ENCODE measurements around the gene RSBN1L. TPM values are rescaled to one million over a fixed set of nuclear protein-coding genes. Genes with fewer than 3 reads are reported as not detected.
"Not testable (repeated sequence)": the region's sequence is repeated elsewhere in the genome, so short reads cannot be mapped to it uniquely, and the experiment has no call there.

The RSBN1L gene
- total RNA-seq, 1 experiment from 2014 or later: 21.4 TPM

- CTCF ChIA-PET: interaction anchor here (1.6 kb wide), 1 partner anchor 16 kb away, joined by 3 read pairs; the partner anchor contains the start of genes PHTF2 and TMEM60
Observed at GRCh38 chr7:77782383-77782782, 86.1 kb downstream of the RSBN1L start.

DNA sequence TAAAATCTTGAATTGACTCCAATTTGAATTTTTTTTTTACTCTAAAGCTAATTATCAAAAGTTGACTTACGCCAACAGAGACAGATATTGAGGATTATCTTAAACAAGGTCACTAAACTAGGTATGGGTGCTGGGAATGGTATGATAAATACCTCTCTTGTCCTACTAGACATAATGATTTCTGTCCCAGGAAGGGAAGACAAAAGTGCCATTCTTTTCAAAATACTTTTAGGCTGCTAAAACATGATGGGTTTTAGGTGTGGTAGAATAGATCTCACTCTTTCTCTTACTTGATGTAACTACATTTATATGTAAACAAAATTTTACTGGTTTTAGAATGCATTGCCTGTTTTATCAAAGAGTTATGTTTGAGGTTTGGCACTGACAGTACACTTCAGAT lies 86.9 kb downstream of the RSBN1L start:
- intact Hi-C loops (cut with micrococcal nuclease; ENCODE audit: unreplicated experiment): no loop called here
- no peak overlapping the region for H3K27ac Mint-ChIP-seq (ENCODE audit: unreplicated experiment)
- Histone ChIP-seq H3K4me1 (peaks cover 18% of the 10 kb centered on the region), H3K36me3 (ENCODE audit: control insufficient read depth, insufficient read depth, low read length) (peaks cover 2% of the 10 kb centered on the region; the same call in 1 of the 2 replicates), H3K27me3 (replicated peaks; ENCODE audit: control insufficient read depth, insufficient read depth, low read length) (no peaks in the 10 kb centered on the region), H3K9me3 (peaks cover 5% of the 10 kb centered on the region), H3K4me3 (ENCODE audit: low read depth, low read length) (no peak overlapping the region)
- H3K9me3 Mint-ChIP-seq (ENCODE audit: unreplicated experiment): no peaks in the 10 kb centered on the region
- CTCF ChIA-PET: interaction anchor here (1.6 kb wide), 1 partner anchor 15 kb away, joined by 3 read pairs; the partner anchor contains the start of genes PHTF2 and TMEM60
- H3K4me3 Mint-ChIP-seq (ENCODE audit: unreplicated experiment): no peak overlapping the region
- H3K27me3 Mint-ChIP-seq (ENCODE audit: insufficient read depth, unreplicated experiment): no peaks in the 10 kb centered on the region
- peaks cover 6% of the 10 kb centered on the region for H3K4me1 Mint-ChIP-seq (ENCODE audit: low read depth, unreplicated experiment)
- no peak for TF ChIP-seq CTCF (IDR thresholded peaks at IDR 0.05; ENCODE audit: insufficient read depth in 1 of 2, low read depth in 1 of 2, low read length in 1 of 2, severe bottlenecking in 1 of 2, unreplicated experiment in 1 of 2)
- POLR2A ChIA-PET: no interaction called here
- BruUV-seq (replicated peaks): no TSS peak
- peaks cover 36% of the 10 kb centered on the region for H3K36me3 Mint-ChIP-seq (ENCODE audit: insufficient read depth, unreplicated experiment)
- no peak for DNase-seq

More at GRCh38 chr7:77782383-77782782, 86.1 kb downstream of the RSBN1L start:
- TF ChIP-seq CTCF (IDR thresholded peaks at IDR 0.05; ENCODE audit: insufficient read depth in 1 of 2, low read depth in 1 of 2, low read length in 1 of 2, severe bottlenecking in 1 of 2, unreplicated experiment in 1 of 2): no peak
- Mint-ChIP-seq H3K9me3 (ENCODE audit: unreplicated experiment) (no peaks in the 10 kb centered on the region), H3K27ac (ENCODE audit: unreplicated experiment) (no peak overlapping the region), H3K36me3 (ENCODE audit: insufficient read depth, unreplicated experiment) (peaks cover 34% of the 10 kb centered on the region), H3K4me3 (ENCODE audit: unreplicated experiment) (no peak overlapping the region), H3K27me3 (ENCODE audit: insufficient read depth, unreplicated experiment) (no peaks in the 10 kb centered on the region), H3K4me1 (ENCODE audit: low read depth, unreplicated experiment) (peaks cover 6% of the 10 kb centered on the region)
- intact Hi-C loops (cut with micrococcal nuclease; ENCODE audit: unreplicated experiment): no loop called here
- Histone ChIP-seq H3K36me3 (ENCODE audit: control insufficient read depth, insufficient read depth, low read length) (peaks cover 2% of the 10 kb centered on the region; the same call in 1 of the 2 replicates), H3K4me1 (peaks cover 18% of the 10 kb centered on the region), H3K4me3 (ENCODE audit: low read depth, low read length) (no peak overlapping the region), H3K27me3 (replicated peaks; ENCODE audit: control insufficient read depth, insufficient read depth, low read length) (no peaks in the 10 kb centered on the region), H3K9me3 (peaks cover 5% of the 10 kb centered on the region)
- BruUV-seq (replicated peaks): no TSS peak
- POLR2A ChIA-PET: no interaction called here
- no peak for DNase-seq

DNA sequence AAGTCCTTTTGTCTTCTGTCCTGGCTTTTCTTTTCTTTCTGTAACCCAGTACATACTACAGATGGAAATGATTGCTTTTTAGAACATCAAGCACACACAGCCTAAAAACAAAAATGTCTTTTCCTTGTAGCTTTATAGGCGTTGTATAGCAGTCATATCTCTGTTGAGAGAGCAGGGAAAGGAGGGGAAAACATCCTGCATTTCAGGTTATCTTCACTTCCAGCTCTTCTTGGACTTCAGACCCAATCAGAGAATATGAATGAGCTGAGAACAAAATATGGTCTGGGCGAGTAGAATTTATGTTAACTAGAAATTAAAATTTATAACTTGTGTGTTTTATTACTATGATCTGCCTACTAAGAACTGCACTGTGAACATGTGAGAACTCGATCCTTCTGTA lies 87.3 kb downstream of the RSBN1L start:
- Mint-ChIP-seq H3K27me3 (ENCODE audit: insufficient read depth, unreplicated experiment) (no peaks in the 10 kb centered on the region), H3K36me3 (ENCODE audit: insufficient read depth, unreplicated experiment) (peaks cover 34% of the 10 kb centered on the region), H3K9me3 (ENCODE audit: unreplicated experiment) (no peaks in the 10 kb centered on the region), H3K4me3 (ENCODE audit: unreplicated experiment) (no peak overlapping the region), H3K27ac (ENCODE audit: unreplicated experiment) (no peak overlapping the region), H3K4me1 (ENCODE audit: low read depth, unreplicated experiment) (peaks cover 6% of the 10 kb centered on the region)
- no TSS peak for BruUV-seq (replicated peaks)
- H3K9me3 ChIP-seq: peaks cover 5% of the 10 kb centered on the region
- H3K4me1 ChIP-seq: peaks cover 18% of the 10 kb centered on the region
- ChIA-PET CTCF (interaction anchor here (1.6 kb wide), 1 partner anchor 15 kb away, joined by 3 read pairs; the partner anchor contains the start of genes PHTF2 and TMEM60), POLR2A (no interaction called here)
- no peak for TF ChIP-seq CTCF (IDR thresholded peaks at IDR 0.05; ENCODE audit: insufficient read depth in 1 of 2, low read depth in 1 of 2, low read length in 1 of 2, severe bottlenecking in 1 of 2, unreplicated experiment in 1 of 2)
- H3K4me3 ChIP-seq (ENCODE audit: low read depth, low read length): no peak overlapping the region
- H3K27me3 ChIP-seq (replicated peaks; ENCODE audit: control insufficient read depth, insufficient read depth, low read length): no peaks in the 10 kb centered on the region
- H3K36me3 ChIP-seq (ENCODE audit: control insufficient read depth, insufficient read depth, low read length): peaks cover 2% of the 10 kb centered on the region; the same call in 1 of the 2 replicates
- no peak for DNase-seq
- intact Hi-C loops (cut with micrococcal nuclease; ENCODE audit: unreplicated experiment): no loop called here

DNA sequence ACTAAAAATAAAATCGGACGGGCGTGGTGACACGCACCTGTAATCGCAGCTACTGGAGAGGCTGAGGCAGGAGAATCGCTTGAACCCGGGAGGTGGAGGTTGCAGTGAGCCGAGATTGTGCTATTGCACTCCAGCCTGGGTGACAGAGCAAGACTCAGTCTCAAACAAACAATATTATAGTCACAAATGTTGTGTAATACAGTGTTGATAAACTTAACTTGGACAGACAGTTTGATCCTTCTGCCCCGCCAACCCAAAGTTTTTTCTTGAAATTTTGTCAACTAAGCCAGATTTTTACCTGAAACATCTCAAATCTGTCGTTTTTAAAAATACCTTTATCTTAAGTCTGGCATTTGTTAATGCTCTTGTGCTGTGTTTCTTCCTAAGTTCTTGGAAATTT lies 88.2 kb downstream of the RSBN1L start:
- H3K4me3 Mint-ChIP-seq (ENCODE audit: unreplicated experiment); intact Hi-C loops (cut with micrococcal nuclease; ENCODE audit: unreplicated experiment); H3K36me3 ChIP-seq (ENCODE audit: control insufficient read depth, insufficient read depth, low read length); H3K4me1 Mint-ChIP-seq (ENCODE audit: low read depth, unreplicated experiment); H3K9me3 Mint-ChIP-seq (ENCODE audit: unreplicated experiment); CTCF ChIA-PET; DNase-seq; H3K9me3 ChIP-seq; H3K4me3 ChIP-seq (ENCODE audit: low read depth, low read length); H3K27ac Mint-ChIP-seq (ENCODE audit: unreplicated experiment); POLR2A ChIA-PET; H3K27me3 ChIP-seq (replicated peaks; ENCODE audit: control insufficient read depth, insufficient read depth, low read length); H3K27me3 Mint-ChIP-seq (ENCODE audit: insufficient read depth, unreplicated experiment); BruUV-seq (replicated peaks): not testable (repeated sequence)
- H3K4me1 ChIP-seq: peaks cover 18% of the 10 kb centered on the region
- peaks cover 39% of the 10 kb centered on the region for H3K36me3 Mint-ChIP-seq (ENCODE audit: insufficient read depth, unreplicated experiment)

Data from Caco-2 (cell line).